ENCODE measurements around the gene RRBP1.

Gene RRBP1

GRCh38 chr20:17648315-17648646 lies 33.8 kb downstream of the RRBP1 start:
- TF ChIP-seq CTCF (IDR thresholded peaks at IDR 0.05; ENCODE audit: borderline replicate concordance, insufficient read depth, low read depth, low read length), result no peak
- H3K4me3 ChIP-seq (ENCODE audit: low read depth, low read length), result no peak overlapping the region

GRCh38 chr20:17647391-17648314 lies 34.4 kb downstream of the RRBP1 start:
- no peak for TF ChIP-seq CTCF (IDR thresholded peaks at IDR 0.05; ENCODE audit: borderline replicate concordance, insufficient read depth, low read depth, low read length)
- H3K4me3 ChIP-seq (ENCODE audit: low read depth, low read length), result no peak overlapping the region

GRCh38 chr20:17646961-17647301 lies 35.1 kb downstream of the RRBP1 start:
- no peak overlapping the region for H3K4me3 ChIP-seq (ENCODE audit: low read depth, low read length)
- TF ChIP-seq CTCF (IDR thresholded peaks at IDR 0.05; ENCODE audit: borderline replicate concordance, insufficient read depth, low read depth, low read length), result no peak

- no peak for TF ChIP-seq CTCF (IDR thresholded peaks at IDR 0.05; ENCODE audit: borderline replicate concordance, insufficient read depth, low read depth, low read length)
- H3K4me3 ChIP-seq (ENCODE audit: low read depth, low read length), result no peak overlapping the region
Observed at GRCh38 chr20:17646209-17646960, 35.7 kb downstream of the RRBP1 start.

GRCh38 chr20:17645546-17646208 lies 36.4 kb downstream of the RRBP1 start:
- no peak for TF ChIP-seq CTCF (IDR thresholded peaks at IDR 0.05; ENCODE audit: borderline replicate concordance, insufficient read depth, low read depth, low read length)
- no peak overlapping the region for H3K4me3 ChIP-seq (ENCODE audit: low read depth, low read length)

GRCh38 chr20:17645010-17645409 lies 37.0 kb downstream of the RRBP1 start:
- H3K4me3 ChIP-seq (ENCODE audit: low read depth, low read length), result no peak overlapping the region
- no peak for TF ChIP-seq CTCF (IDR thresholded peaks at IDR 0.05; ENCODE audit: borderline replicate concordance, insufficient read depth, low read depth, low read length)
